Stomach (tissue), 4 donors: ENCODE measurements around the gene SIGLEC9.

Experiments
- CTCF ChIP-seq, 7 experiments: fragments of 450-650 bp in 4 of 7; fragments of 200-600 bp in 3 of 7; sonication (generic) in 3 of 7; IDR thresholded peaks; one replicate each; pipeline ENCODE4 v1.5.1; 2016 to 2019; ENCODE audit warnings: antibody characterized with exemption in 7 of 7, control low read depth in 2 of 7, mild to moderate bottlenecking in 1 of 7
- EP300 ChIP-seq: sonication (generic); formaldehyde crosslinking; IDR thresholded peaks from one replicate; pipeline ENCODE4 v1.6.1; 2017; ENCODE audit warnings: antibody characterized with exemption
- POLR2A ChIP-seq, 4 donors: fragments of 450-650 bp; IDR thresholded peaks; one replicate each; pipeline ENCODE4 v1.6.1; 2016; ENCODE audit warnings: antibody characterized with exemption in 4 of 4, control low read depth in 2 of 4, mild to moderate bottlenecking in 1 of 4, moderate library complexity in 1 of 4
- POLR2AphosphoS5 ChIP-seq, 3 donors: sonication (generic); formaldehyde crosslinking; IDR thresholded peaks; one replicate each; pipeline ENCODE4 v1.6.1; 2016; ENCODE audit warnings: antibody characterized with exemption in 3 of 3

DNA sequence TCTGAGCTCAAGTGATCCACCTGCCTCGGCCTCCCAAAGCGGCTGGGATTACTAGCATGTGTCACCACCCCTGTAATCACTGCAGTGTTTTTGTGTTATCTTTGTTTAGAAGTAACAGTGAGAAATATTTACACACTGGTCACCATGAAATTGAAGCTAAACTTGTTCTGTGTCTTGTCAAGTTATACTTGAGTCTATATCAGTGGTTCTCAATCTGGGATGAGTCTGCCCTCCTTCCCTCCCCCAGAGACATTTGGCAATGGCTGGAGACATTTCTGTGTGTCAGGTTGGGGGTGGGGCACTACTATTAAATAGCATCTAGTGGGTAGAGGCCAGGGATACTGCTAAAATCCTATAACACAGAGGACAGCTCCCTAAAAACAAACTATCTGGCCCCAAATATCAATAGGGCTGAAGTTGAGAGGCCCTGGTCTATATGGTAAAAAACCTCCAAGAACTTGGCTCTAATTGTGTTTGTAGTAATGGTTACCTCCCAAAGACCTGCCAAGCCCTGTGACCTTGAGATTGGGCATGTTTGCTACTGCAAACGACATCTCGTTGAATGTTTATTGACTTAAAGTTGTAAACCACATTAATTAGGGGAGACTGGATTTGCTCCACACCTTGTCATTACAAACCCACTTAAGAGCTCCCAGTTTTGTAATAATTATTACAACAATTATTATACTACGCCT lies 23.4 kb upstream of the SIGLEC9 start:
- TF ChIP-seq POLR2A (IDR thresholded peaks at IDR 0.05): no peak
- TF ChIP-seq CTCF (IDR thresholded peaks at IDR 0.05): no peak
- TF ChIP-seq EP300: no peak
- TF ChIP-seq POLR2AphosphoS5 (IDR thresholded peaks at IDR 0.05): no peak
